Activated CD4-positive, alpha-beta T cell treated with anti-CD3 and anti-CD28 coated beads, Interleukin-2, amount 50 U/mL, for 4 hours (primary cell): ENCODE data around the gene SLC25A40.
"Not testable (repeated sequence)": the region's sequence is repeated elsewhere in the genome, so short reads cannot be mapped to it uniquely, and the experiment has no call there.

Experiments used
- DNase-seq, 2 experiments: peaks; one replicate each; pipeline ENCODE4 v3.0.0-alpha.2; 2020

The SLC25A40 gene

GRCh38 chr7:87876040-87876868, at the start of gene SLC25A40, which contains the start of gene DBF4:
SLC25A40 (minus strand) TSS chr7:87876360; CDS start chr7:87858727, 17,633 bp downstream.
DBF4 (plus strand) TSS chr7:87876493; CDS start chr7:87876733, 240 bp downstream.
- DNase-seq = peak; percentile 93

- not testable (repeated sequence) for DNase-seq
These were observed 46.7 kb upstream of the SLC25A40 start for GRCh38 chr7:87922759-87923395.

- no peak for DNase-seq
These were observed 44.4 kb upstream of the SLC25A40 start for GRCh38 chr7:87920578-87920977.

GRCh38 chr7:87919875-87920274, 43.7 kb upstream of the SLC25A40 start:
- DNase-seq = no peak

- DNase-seq = no peak
These were observed 42.6 kb upstream of the SLC25A40 start for GRCh38 chr7:87918740-87919139.

GRCh38 chr7:87912121-87912520, 36.0 kb upstream of the SLC25A40 start:
- DNase-seq = no peak

GRCh38 chr7:87908814-87909213, 32.7 kb upstream of the SLC25A40 start:
- DNase-seq = not testable (repeated sequence)

GRCh38 chr7:87907136-87907906, 31.2 kb upstream of the SLC25A40 start:
- not testable (repeated sequence) for DNase-seq

GRCh38 chr7:87899255-87899654, 23.1 kb upstream of the SLC25A40 start:
- DNase-seq = no peak

- no peak for DNase-seq
These were observed 19.2 kb upstream of the SLC25A40 start for GRCh38 chr7:87895363-87895762.

- DNase-seq = no peak
These were observed 10.7 kb upstream of the SLC25A40 start for GRCh38 chr7:87886875-87887274.

- no peak for DNase-seq
These were observed 8.9 kb upstream of the SLC25A40 start for GRCh38 chr7:87885018-87885417.

- DNase-seq = no peak
These were observed 6.2 kb upstream of the SLC25A40 start for GRCh38 chr7:87882151-87882937.

GRCh38 chr7:87878208-87878735, 2.1 kb upstream of the SLC25A40 start:
- DNase-seq = no peak

- DNase-seq = no peak
These were observed 1.3 kb upstream of the SLC25A40 start for GRCh38 chr7:87877366-87878040.

GRCh38 chr7:87876869-87877234, 692 bp upstream of the SLC25A40 start:
- DNase-seq = peak; percentile 27 to 38

- DNase-seq = no peak
These were observed 765 bp downstream of the SLC25A40 start for GRCh38 chr7:87875151-87876039.

- DNase-seq = no peak
These were observed 2.1 kb downstream of the SLC25A40 start for GRCh38 chr7:87874066-87874465.

GRCh38 chr7:87873328-87873727, 2.8 kb downstream of the SLC25A40 start:
- DNase-seq = not testable (repeated sequence)

- DNase-seq = no peak
These were observed 3.8 kb downstream of the SLC25A40 start for GRCh38 chr7:87872346-87872745.

GRCh38 chr7:87870471-87870870, 5.7 kb downstream of the SLC25A40 start:
- no peak for DNase-seq
